Measurements from ENCODE around the gene NCAM2.

Gene NCAM2

GRCh38 chr21:21162786-21163185 lies 164.6 kb downstream of the NCAM2 start:
- ChIA-PET POLR2A (no interaction called here), CTCF (interaction anchor here (1.2 to 1.7 kb wide), 2 partner anchors 17 to 1629 kb away, joined by 3 to 7 read pairs; no protein-coding TSS in a partner anchor)
- no peak for DNase-seq (ENCODE audit: extremely low spot score)
- no peak for TF ChIP-seq CTCF (IDR thresholded peaks at IDR 0.05; ENCODE audit: control extremely low read depth, extremely low read depth, low read depth, missing control alignments)

- ChIA-PET POLR2A (no interaction called here), CTCF (interaction anchor here (1.2 to 1.7 kb wide), 2 partner anchors 16 to 1627 kb away, joined by 3 to 7 read pairs; no protein-coding TSS in a partner anchor)
- DNase-seq (ENCODE audit: extremely low spot score), result peak; percentile 10
- peak; percentile 44 for TF ChIP-seq CTCF (IDR thresholded peaks at IDR 0.05; ENCODE audit: control extremely low read depth, extremely low read depth, low read depth, missing control alignments)
Measured at GRCh38 chr21:21163904-21164303, 165.7 kb downstream of the NCAM2 start.

- no peak for DNase-seq (ENCODE audit: extremely low spot score)
- ChIA-PET CTCF (interaction anchor here (1.1 to 1.4 kb wide), 2 partner anchors 9 to 21 kb away, joined by 3 read pairs; no protein-coding TSS in a partner anchor), POLR2A (no interaction called here)
- no peak for TF ChIP-seq CTCF (IDR thresholded peaks at IDR 0.05; ENCODE audit: control extremely low read depth, extremely low read depth, low read depth, missing control alignments)
Measured at GRCh38 chr21:21165063-21165645, 166.9 kb downstream of the NCAM2 start.

GRCh38 chr21:21174676-21175075 lies 176.5 kb downstream of the NCAM2 start:
- no peak for TF ChIP-seq CTCF (IDR thresholded peaks at IDR 0.05; ENCODE audit: control extremely low read depth, extremely low read depth, low read depth, missing control alignments)
- no peak for DNase-seq (ENCODE audit: extremely low spot score)
- ChIA-PET CTCF (no interaction called here), POLR2A (no interaction called here)

GRCh38 chr21:21175798-21176334 lies 177.7 kb downstream of the NCAM2 start:
- ChIA-PET CTCF (no interaction called here), POLR2A (no interaction called here)
- no peak for TF ChIP-seq CTCF (IDR thresholded peaks at IDR 0.05; ENCODE audit: control extremely low read depth, extremely low read depth, low read depth, missing control alignments)
- DNase-seq (ENCODE audit: extremely low spot score), result no peak

GRCh38 chr21:21177353-21177986 lies 179.3 kb downstream of the NCAM2 start:
- TF ChIP-seq CTCF (IDR thresholded peaks at IDR 0.05; ENCODE audit: control extremely low read depth, extremely low read depth, low read depth, missing control alignments), result no peak
- no peak for DNase-seq (ENCODE audit: extremely low spot score)
- CTCF ChIA-PET, result no interaction called here
- POLR2A ChIA-PET, result no interaction called here

All from GM10248 (cell line).